Adipocyte (in vitro differentiated cells): Measurements from ENCODE around the gene SECTM1.

Source experiments
- DNase-seq: peaks from one replicate; pipeline ENCODE4 v3.0.0-alpha.2; 2015; ENCODE audit warnings: low read depth
- H3K27me3 ChIP-seq: replicated peaks from 2 replicates; pipeline ENCODE4 v1.7.0; 2013; ENCODE audit warnings: mild to moderate bottlenecking, low read length, moderate library complexity; ENCODE audit not compliant: control insufficient read depth, insufficient read depth
- H3K36me3 ChIP-seq: 2 replicates; pipeline ENCODE4 v1.7.0; 2013; ENCODE audit warnings: low read length, mild to moderate bottlenecking, moderate library complexity; ENCODE audit not compliant: control insufficient read depth, insufficient read depth, severe bottlenecking
- H3K4me1 ChIP-seq: 2 replicates; pipeline ENCODE4 v1.7.0; 2013; ENCODE audit warnings: mild to moderate bottlenecking, low read length, moderate library complexity; ENCODE audit not compliant: control insufficient read depth, insufficient read depth
- H3K4me3 ChIP-seq: 2 replicates; pipeline ENCODE4 v1.7.0; 2013; ENCODE audit warnings: mild to moderate bottlenecking, low read length, moderate library complexity
- H3K9ac ChIP-seq: 2 replicates; pipeline ENCODE4 v1.7.0; 2013; ENCODE audit warnings: mild to moderate bottlenecking, low read length, moderate library complexity
- H3K9me3 ChIP-seq: 2 replicates; pipeline ENCODE4 v1.7.0; 2013; ENCODE audit warnings: mild to moderate bottlenecking, low read length, moderate library complexity; ENCODE audit not compliant: control insufficient read depth

SECTM1 gene

GRCh38 chr17:82314012-82314726 is 19.4 kb downstream of the SECTM1 start:
- no peak for DNase-seq
- Histone ChIP-seq H3K9ac (no peak overlapping the region), H3K27me3 (peaks cover 45% of the 10 kb centered on the region), H3K4me3 (no peak overlapping the region), H3K36me3 (no peaks in the 10 kb centered on the region), H3K4me1 (peaks cover 5% of the 10 kb centered on the region), H3K9me3 (no peaks in the 10 kb centered on the region)

GRCh38 chr17:82313195-82314011 is 20.2 kb downstream of the SECTM1 start:
- peaks cover 5% of the 10 kb centered on the region for H3K4me1 ChIP-seq
- no peaks in the 10 kb centered on the region for H3K9me3 ChIP-seq

GRCh38 chr17:82311971-82312370 is 21.6 kb downstream of the SECTM1 start:
- no peaks in the 10 kb centered on the region for H3K9me3 ChIP-seq
- H3K4me3 ChIP-seq = no peak overlapping the region
- H3K9ac ChIP-seq = no peak overlapping the region
- no peak for DNase-seq
- no peaks in the 10 kb centered on the region for H3K36me3 ChIP-seq
- peaks cover 3% of the 10 kb centered on the region for H3K4me1 ChIP-seq
- H3K27me3 ChIP-seq = peaks cover 54% of the 10 kb centered on the region

More at GRCh38 chr17:82313195-82314011, 20.2 kb downstream of the SECTM1 start:
- no peak overlapping the region for H3K9ac ChIP-seq
- H3K36me3 ChIP-seq = no peaks in the 10 kb centered on the region
- H3K4me3 ChIP-seq = no peak overlapping the region
- H3K27me3 ChIP-seq = peaks cover 51% of the 10 kb centered on the region
- DNase-seq = no peak

- H3K9me3 ChIP-seq = no peaks in the 10 kb centered on the region
- DNase-seq = no peak
- H3K4me1 ChIP-seq = no peaks in the 10 kb centered on the region
- H3K9ac ChIP-seq = no peak overlapping the region
- H3K27me3 ChIP-seq = peaks cover 44% of the 10 kb centered on the region
- H3K4me3 ChIP-seq = no peak overlapping the region
- H3K36me3 ChIP-seq = no peaks in the 10 kb centered on the region
These were observed 22.7 kb downstream of the SECTM1 start for GRCh38 chr17:82310877-82311276.

- no peak overlapping the region for H3K4me3 ChIP-seq
- no peaks in the 10 kb centered on the region for H3K36me3 ChIP-seq
- H3K9me3 ChIP-seq = no peaks in the 10 kb centered on the region
- H3K4me1 ChIP-seq = no peaks in the 10 kb centered on the region
- DNase-seq = no peak
- H3K27me3 ChIP-seq = peaks cover 37% of the 10 kb centered on the region
- no peak overlapping the region for H3K9ac ChIP-seq
These were observed 23.7 kb downstream of the SECTM1 start for GRCh38 chr17:82309656-82310570.

- DNase-seq = no peak
- Histone ChIP-seq H3K9me3 (no peaks in the 10 kb centered on the region), H3K4me3 (no peak overlapping the region), H3K27me3 (peaks cover 25% of the 10 kb centered on the region), H3K9ac (no peak overlapping the region), H3K36me3 (no peaks in the 10 kb centered on the region), H3K4me1 (no peaks in the 10 kb centered on the region)
These were observed 27.8 kb downstream of the SECTM1 start for GRCh38 chr17:82305727-82306300.

- H3K4me3 ChIP-seq = no peak overlapping the region
- no peaks in the 10 kb centered on the region for H3K36me3 ChIP-seq
- H3K9ac ChIP-seq = no peak overlapping the region
- no peak for DNase-seq
- no peaks in the 10 kb centered on the region for H3K9me3 ChIP-seq
- no peaks in the 10 kb centered on the region for H3K4me1 ChIP-seq
- H3K27me3 ChIP-seq = peaks cover 17% of the 10 kb centered on the region
These were observed 28.5 kb downstream of the SECTM1 start for GRCh38 chr17:82304826-82305726.

GRCh38 chr17:82303944-82304808 is 29.4 kb downstream of the SECTM1 start:
- Histone ChIP-seq H3K36me3 (no peaks in the 10 kb centered on the region), H3K9me3 (no peaks in the 10 kb centered on the region), H3K9ac (no peak overlapping the region), H3K4me1 (no peaks in the 10 kb centered on the region), H3K27me3 (peaks cover 12% of the 10 kb centered on the region), H3K4me3 (no peak overlapping the region)
- DNase-seq = no peak

- peaks cover 4% of the 10 kb centered on the region for H3K4me1 ChIP-seq
These were observed 30.3 kb downstream of the SECTM1 start for GRCh38 chr17:82302991-82303943.

More at GRCh38 chr17:82302991-82303943, 30.3 kb downstream of the SECTM1 start:
- Histone ChIP-seq H3K4me3 (no peak overlapping the region), H3K9me3 (no peaks in the 10 kb centered on the region), H3K27me3 (peaks cover 5% of the 10 kb centered on the region), H3K36me3 (no peaks in the 10 kb centered on the region), H3K9ac (no peak overlapping the region)
- DNase-seq = no peak
